Measurements from ENCODE around the gene MECP2. TPM values are rescaled to one million over a fixed set of nuclear protein-coding genes. Genes with fewer than 3 reads are reported as not detected.
"Not testable (repeated sequence)": the region's sequence is repeated elsewhere in the genome, so short reads cannot be mapped to it uniquely, and the experiment has no call there.

Gene MECP2
- total RNA-seq, 1 experiment from 2014 or later = 48.3 TPM

DNA sequence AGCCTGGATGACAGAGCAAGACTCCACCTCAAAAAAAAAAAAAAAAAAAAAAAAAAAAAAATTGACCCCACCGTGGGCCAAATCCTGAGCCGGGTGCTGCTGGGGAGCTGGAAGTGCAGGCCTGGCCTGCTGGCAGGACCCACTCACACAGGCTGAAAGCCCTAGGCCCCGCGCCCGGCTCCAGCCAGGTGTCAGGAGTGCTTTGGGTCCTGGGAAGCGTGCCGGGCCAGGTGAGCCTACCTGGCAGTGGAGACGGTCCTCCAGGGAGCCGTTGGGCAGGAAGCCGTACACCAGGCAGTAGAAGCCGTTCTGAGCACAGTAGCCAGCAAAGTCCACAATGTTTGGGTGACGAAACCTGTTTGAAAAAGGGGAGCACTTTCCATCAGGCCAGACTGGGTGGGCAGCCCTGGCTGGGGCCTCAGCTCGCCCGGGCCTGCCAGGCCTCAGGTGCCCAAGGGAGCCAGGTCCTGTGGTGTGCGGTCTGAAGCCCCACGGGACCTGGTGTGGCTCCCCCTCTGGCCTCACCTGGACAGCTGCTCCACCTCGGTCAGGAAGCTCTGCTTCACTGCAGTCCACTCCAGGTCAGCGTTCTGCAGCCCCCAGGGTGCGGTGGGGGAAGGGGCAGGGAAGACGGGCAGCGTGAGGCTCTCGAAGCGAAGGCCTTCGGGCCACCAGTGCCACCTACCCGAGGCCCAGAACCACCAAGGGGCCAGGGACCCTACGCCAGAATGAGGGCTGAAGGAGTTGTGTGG is 79.6 kb downstream of the MECP2 start:
- no peak for DNase-seq (ENCODE audit: low spot score)

DNA sequence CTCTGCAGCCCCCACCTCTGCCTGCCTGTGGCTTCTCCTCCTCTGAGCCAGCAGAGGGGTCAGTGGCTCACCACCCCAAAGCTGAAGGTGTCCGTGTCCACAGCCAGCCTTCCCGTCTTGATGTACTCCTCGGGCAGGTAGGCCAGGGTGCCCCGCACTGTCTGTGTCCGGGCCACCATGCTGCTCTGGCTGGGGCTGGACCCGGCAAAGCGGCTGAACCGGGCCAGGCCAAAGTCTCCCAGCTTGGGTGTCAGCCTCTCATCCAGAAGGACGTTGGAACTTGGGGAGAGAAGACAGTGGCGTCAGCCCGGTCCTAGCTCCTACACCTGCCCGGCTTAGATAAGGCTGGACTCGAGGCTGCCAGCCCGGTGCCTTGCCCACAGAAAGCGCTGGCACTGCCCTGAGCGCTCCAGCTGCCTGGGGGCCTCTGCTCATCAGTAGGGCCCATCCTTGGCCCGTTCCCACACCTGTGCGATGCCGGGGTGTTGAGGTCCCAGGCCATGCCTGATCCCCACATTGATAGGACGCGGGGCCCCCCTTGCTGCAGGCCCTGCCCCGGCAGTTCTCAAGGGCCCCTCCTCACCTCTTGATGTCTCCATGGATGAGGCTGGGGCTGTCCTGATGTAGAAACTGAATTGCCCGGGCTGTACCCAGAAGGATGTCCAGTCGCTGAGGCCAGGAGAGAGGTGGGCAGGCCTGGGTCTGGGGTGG is 81.0 kb downstream of the MECP2 start:
- DNase-seq (ENCODE audit: low spot score) = no peak

DNA sequence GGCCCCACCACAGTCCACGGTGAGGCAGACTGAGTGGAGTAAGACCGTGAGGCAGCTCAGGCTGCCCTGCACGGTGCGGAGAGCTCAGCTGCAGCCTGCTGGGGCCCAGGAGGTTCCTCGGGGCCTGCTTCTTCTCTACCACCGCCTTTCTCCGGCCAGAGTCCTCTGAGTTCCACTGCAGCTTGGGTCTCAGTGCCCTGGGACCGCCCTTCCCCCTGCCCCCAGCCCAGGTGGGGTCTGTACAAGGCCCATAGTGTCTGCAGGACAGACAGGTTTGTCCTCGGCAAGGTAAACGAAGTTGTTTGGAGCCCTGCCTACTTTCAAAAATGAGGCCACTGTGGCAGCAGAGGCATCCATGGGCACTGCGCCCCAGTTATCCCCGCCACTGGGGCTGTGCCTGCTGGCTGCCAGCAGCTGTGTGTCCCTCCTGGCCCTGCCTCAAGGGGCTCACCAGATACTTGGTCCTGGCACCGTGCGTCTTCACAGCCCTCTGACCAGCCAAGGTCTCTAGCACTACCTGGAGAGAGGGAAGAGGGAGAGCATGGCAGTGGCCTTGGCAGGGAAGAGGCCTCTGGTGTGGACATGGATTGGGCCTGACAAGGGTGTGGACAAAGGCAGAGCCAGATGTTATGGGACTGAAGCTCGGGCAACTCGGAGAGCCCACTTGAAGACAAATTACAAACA is 81.8 kb downstream of the MECP2 start:
- no peak for DNase-seq (ENCODE audit: low spot score)

DNA sequence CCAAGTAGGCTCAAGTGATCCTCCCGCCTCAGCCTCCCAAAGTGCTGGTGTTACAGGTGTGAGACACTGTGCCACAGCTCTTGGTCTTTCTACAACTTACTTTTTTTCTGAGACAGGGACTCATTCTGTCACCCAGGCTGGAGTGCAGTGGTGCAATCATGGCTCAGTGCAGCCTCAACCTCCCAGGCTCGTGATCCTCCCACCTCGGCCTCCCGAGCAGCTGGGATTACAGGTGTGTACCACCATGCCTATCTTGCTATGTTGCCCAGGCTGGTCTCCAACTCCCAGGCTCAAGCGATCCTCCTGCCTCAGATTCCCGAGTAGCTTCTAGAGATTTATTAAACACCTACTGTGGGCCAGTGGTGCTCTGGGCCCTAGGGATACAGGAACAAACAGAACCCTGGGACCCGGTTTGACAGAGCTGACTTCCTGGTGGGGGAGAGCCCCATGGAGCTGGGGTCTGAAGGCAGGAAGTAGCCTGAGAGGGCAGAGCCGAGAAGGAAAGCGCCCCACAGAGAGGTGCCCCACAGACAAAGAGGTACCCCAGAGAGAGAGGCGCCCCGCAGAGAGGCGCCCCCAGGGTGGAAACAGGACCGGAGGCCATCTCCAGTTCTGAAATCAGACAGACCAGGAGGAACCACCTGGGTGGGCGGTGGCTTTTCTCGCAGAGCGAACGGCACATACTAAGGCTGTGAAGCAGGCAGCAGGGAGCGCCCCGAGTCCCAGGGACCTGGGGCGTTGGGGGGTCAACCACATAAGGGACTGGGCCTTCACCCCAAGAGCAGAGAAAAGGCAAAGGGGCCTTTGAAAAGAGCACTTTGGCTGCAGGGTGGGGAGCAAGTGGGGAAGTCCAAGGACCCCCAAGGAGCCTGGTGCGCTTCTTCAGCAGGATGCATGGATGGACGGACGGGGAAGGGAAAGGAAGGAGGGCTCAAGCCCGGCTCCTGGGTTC is 82.8 kb downstream of the MECP2 start:
- DNase-seq (ENCODE audit: low spot score) = no peak

DNA sequence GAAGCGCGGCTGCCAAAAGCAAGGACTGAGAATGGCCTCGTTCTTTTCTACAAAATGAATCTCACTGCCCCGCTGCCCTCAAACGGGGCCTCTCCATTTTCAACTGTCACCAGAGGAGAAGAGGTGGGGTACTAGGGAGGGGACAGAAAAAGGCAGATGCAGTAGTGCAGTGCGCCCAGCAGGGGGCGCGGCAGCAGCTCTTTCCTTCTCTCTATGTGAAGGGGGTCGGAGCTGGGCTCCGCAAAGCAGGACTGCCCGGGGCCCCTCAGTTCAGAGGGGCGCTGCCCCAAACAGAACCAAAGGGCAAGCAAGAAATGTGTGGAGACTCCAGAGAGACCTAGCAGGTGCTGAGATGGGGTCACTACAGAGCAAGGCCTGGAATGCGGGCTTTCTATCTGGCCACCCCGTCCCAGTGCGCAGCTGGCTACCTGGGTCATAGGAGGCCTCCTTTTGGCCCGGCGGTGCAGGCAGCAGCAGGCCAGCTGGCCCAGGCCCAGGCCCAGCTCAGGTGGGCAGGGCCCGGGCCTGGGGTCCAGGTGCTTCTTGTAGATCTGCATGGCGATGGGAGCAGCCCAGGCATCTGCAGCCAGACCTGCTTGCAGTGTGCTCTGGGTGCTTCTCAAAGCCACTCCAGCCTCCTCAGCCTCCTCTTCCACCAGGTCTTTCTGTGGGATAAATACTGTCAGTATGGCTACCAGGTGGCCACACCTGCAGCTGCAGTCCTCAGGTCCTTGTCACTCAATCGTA is 83.7 kb downstream of the MECP2 start:
- DNase-seq (ENCODE audit: low spot score) = peak; percentile 40

DNA sequence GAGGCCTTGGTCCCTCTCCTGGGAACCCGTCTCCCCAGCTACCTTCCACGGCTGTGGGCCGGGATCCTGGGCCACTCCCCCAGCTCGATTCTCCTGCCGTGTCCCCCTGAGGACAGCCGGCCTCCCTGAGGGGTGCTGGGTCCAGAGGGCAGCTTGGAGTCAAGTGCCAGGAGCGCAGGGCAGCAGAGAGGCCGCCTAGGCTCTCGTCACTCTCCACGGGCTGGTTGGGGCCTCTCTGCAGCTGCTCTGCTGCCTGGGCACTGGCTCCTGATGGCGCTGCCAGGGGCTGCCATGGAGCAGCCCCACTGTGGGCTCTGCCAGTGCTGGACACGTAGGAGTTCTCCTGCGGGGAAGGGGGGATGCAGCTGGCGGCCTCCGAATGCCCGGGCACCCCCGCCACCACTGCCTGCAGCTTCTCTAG is 84.5 kb downstream of the MECP2 start:
- no peak for DNase-seq (ENCODE audit: low spot score)

DNA sequence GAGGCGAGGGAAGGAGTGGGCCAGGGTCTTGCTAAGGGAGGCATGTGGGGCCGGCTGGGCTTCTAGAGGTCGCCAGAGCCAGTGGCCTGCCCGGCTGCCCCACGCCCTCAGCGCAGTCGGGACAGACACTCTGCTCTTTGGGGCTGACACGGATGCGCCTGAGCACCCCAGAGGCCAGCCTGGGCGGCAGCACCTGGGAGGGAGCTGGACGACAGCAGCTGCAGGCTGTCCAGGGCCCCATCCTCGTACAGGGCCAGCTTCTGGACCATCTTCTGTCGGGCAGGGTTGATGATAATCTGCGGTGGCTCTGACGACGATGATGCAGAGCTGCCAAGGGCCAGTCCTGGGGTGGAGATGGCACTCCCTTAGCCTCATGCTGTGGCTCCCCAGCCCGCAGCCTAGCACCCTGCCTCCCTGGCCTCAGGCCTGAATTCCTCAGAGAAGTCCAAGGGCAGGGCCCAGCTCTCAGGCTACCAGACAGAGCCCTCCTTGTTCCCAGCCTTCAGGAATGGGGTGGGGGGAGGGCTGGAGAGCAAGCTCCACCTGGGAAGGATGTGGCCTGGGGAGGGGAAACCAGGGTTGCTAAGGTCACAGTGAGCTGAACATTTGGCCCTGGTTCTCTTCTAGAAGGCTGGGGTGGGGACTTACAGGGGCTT is 85.1 kb downstream of the MECP2 start:
- DNase-seq (ENCODE audit: low spot score) = peak; percentile 10

DNA sequence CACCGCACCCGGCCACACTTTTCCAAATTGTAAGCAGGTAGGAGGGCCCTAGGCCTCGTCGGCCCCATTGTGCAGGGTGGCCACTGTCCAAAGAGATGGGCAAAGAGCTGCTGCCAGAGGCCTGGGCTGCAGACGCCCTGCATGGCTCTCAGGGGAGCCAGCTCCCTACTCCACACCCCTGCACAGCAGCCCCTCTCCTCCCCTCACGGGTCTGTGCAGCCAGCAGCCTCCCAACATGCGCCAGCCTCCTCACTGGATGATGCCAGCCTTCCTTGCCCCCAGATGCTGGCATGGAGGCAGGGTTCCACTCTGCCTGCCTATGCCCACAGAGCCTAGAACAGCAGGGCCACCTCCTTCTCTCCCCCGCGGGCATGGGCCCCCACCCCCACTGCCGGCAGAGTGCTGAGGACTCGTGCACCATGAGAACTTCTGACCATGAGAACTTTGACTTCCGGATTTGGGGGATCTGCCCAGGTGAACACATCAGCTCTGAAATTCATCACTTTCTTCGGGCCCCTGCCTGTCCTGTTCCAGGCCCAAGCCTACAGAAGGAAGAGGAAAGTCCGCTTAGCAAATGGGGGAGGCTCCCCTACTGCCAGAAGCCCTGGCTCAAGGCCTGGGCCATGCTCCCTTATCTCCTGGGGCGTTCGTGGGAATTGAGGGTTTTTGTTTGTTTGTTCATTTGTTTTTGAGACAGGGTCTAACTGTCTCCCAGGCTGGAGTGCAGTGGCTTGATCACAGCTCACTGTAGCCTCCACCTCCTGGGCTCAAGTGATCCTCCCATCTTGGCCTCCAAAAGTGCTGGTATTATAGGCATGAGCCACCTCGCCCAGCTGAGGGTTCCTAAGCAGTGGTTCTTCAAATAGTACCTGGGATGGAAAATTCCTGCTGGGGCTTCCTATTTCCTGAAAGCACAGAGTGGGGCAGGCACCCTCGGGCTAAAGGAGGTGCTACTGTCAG is 85.9 kb downstream of the MECP2 start:
- no peak for DNase-seq (ENCODE audit: low spot score)

DNA sequence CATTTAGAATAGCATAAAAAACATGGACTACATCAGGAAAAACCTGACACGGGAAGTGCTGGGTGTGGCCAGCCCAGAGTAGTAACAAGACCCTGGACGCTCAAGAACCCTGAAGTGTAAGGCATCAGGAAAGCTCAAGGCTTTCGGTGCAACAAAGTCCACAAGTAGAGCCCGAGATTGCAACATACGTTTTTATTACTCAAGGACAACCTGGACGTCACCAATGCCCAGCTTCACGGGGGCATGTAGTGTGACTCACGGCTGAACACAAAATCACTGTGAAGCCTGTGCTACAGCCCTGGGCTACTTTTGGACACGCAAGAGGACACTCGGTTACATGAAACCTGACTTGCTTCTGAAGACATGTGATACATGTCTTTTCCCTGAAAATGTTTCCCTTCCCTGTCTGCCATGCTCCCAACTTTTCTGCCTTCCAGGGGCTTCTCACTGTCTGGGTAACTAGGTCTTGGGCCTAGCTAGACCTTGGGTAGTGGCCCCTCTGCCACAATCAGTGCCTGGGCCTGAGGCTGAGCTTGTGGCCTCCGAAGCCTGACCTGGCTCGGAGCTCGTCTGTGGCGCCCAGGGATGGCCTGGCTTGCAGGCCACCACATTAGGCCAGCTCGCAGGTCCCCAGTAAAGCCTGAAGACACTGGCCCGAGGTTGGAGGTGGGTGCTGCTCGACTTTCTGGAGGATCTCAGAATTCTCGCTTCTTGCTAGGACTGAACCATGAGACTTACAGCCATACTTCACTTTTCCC is 87.0 kb downstream of the MECP2 start:
- DNase-seq (ENCODE audit: low spot score) = no peak

DNA sequence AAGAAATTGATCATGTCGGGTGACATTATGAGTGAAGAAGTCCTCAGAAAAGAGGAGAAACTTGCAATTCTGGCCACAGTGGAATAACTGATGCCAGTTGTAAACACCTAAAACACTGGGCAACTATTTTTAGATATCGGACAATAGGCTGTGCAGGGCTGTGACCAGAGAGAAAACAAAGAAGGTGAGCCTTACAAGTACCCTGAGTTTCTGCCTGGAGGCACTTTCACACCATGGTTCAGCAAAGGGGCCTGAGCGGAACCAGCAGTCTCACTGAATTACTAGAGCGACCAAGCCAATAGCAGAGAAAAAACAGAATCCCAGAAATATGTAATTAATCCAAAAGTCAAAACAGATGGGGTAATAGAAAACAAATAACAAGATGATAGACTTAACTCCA is 89.0 kb downstream of the MECP2 start:
- DNase-seq (ENCODE audit: low spot score) = no peak

DNA sequence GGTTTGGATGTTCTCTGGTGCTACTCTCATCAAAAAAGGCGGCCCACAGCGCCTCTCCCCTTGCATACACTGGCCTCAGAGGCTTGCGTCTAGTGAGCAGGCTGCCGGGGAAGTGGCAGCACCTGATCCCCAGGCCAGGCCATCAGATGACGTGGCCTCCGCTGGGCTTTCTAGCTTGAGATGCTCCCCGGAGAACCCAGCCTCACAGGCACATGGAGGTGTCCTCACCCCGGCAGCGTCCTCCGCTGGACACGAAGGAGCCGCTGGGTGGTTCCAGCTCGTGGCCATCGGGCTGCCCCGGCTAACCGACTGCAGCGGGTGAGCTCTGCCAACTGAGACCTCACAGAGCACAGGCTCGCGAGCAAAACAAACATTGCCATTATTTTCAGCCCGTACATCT is 90.6 kb downstream of the MECP2 start:
- DNase-seq (ENCODE audit: low spot score) = no peak

DNA sequence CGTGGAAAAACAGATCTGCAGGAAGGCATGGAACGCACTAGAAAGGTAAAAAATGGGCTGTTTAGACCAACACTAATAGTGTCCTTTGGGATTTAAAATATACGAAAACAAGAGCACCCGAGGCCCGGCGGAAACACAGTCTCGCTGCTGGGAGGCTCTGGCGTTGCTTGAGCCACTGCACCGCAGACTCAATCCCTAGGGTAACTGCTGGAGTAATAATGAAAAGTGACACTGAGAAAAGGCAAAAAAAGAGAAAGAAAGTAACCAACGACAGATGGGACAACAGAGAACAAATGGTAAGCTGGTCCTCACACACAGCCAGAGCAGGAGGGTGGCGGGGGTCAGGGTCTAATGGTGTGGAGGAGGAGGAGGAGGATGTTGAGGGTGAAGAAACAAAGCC is 93.2 kb downstream of the MECP2 start:
- no peak for DNase-seq (ENCODE audit: low spot score)

DNA sequence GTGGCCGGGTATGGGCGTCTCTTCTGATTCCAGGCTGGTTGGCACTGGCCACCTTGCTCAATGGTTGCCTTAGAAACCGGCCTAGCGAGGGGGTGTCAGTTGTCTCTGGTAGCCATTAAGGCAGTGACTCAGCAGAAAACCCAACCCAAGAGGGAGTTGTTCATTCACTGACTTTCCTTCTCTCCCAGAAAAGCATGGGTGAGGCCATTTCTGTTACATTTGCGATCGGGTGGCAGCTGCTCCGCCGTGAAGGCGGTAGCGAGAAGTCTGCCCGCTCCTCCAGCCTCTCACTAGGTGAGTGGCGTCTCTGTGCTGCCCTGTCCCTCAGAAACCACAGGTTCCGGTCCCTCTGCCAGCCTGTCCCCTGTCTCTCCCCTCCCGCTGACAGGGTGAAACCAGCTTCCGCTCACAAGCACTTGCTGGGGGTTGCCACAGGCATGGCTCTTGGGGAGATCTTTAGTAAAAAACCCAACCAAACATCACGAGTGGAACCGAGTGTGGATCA is 95.2 kb downstream of the MECP2 start:
- DNase-seq (ENCODE audit: low spot score) = peak; percentile 92

DNA sequence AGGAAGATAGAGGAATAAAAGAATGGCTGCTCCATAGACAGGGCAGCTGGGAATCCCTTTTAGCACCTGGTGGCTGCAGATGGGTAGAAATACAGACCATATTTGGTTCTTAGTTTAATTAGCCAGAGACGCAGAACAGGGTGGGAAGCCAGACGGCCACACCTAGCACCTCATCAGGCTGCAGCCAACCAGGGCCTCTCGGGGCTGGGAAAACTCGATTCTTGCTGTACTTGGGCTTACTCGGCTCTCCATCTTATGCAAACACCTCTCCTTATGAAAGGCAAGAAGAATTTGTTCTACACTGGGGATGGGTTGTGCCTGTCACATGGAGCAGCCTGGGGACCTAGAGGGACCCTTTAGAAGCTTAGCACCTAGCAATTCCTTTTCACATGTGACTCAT is 97.5 kb downstream of the MECP2 start:
- DNase-seq (ENCODE audit: low spot score) = no peak

DNA sequence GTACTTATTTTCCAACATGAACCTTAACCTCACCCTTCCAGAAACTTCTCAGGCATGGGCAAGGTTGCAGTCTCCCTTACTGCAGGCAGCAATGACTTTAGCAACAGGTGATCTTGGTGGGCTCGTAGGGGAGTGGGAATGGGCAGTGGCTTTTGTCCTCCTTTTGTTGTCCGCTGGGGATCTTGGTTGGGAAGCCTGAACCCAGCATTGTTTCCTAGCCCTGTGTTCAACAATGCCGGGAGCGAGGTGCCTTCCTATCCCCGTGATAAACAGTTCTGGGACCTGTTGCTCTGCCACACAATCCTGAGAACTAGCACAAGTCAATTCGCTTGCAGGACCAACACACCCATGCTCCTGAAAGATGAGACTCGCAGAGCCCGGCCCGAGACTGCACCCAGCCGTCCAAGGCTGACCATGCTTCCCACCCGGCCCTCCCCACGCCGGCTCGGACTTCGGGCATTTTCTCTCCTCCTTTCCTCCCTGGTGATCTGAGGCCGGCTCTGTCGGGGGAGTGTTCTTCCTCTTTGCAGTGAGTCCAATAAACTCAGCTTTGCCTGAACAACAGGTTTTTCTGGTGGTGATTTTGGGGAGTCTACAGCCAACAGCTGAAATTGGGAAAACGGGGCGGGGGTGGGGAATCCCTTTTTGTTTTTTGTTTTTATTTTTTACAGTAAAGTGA is 98.0 kb downstream of the MECP2 start:
- DNase-seq (ENCODE audit: low spot score) = no peak

DNA sequence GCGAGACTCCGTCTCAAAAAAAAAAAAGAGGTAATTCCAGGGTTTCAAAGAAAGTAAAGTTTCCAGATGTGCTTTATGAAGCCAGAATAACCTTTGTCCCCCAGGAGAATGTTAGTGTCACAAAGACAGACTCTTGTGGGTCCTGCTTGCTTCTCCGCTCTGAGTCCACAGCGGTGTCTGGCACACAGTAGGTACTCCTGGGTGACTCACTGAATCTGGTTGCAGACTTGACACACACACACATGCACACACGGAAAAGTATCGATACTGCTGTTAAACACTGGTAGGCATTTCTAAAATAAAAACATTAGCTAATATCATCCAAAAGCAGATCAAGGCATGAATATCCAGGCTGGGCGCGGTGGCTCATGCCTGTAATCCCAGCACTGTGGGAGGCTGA is 102.0 kb downstream of the MECP2 start:
- DNase-seq (ENCODE audit: low spot score) = no peak

DNA sequence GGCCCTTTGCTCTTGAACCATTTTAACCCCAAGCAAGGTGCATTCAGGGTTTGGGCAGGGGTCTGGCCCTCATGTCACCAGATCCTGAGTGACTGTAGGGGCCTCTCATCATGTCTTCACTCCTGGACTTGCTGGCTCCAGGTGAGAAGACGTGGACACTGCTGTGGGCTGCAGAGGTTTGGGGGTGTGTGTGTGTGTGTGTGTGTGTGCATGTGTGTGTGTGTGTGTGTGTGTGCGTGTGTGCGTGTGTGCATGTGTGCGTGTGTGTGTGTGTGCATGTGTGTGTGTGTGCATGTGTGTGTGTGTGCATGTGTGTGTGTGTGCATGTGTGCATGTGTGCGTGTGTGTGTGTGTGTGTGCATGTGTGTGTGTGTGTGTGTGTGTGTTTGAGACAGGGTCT is 103.1 kb downstream of the MECP2 start:
- DNase-seq (ENCODE audit: low spot score) = not testable (repeated sequence)

DNA sequence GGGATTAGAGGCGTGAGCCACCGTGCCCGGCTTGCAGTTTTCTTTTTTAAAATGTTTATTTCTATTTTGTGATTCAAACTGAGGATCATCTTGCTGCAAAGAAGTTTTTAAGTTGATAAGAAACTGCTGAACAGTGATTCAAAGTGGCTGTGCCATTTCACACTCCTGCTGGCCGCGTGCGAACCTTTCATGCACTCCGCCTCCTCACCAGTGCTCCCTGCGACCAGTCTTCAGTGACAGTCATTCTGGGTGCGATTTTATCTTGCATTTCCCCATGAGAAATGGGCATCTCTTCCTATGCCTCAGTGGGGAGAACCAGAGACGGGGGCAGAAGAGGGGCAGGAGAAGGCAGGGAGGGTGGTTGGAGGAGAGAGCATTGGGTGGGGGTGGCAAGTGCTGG is 103.5 kb downstream of the MECP2 start:
- no peak for DNase-seq (ENCODE audit: low spot score)

Measured in A172 (cell line).